ENCODE results near the gene NPIPA1.
"Not testable (repeated sequence)": the region's sequence is repeated elsewhere in the genome, so short reads cannot be mapped to it uniquely, and the experiment has no call there.

NPIPA1 gene

GRCh38 chr16:14930246-14930645 lies 7.0 kb upstream of the NPIPA1 start:
- not testable (repeated sequence) for DNase-seq (ENCODE audit: low spot score)

DNA sequence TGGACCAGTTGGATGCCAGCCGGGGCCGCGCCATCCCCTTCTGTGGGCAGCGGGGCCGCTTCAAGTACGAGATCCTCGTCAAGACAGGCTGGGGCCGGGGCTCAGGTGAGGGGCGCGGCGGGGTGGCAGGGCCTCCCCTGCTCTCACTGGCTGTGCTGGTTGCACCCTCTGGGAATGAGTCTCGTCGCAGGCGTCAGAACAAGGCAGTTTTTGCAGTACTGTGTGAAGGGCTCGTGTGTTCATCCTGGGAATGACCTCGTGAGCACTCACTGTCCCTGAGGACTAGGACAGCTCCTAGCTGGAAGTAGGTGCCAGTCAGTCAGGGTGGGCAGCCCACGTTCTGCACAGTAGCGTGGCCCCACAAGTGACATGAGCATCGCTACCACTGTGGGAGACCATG lies 6.3 kb upstream of the NPIPA1 start:
- DNase-seq (ENCODE audit: low spot score): not testable (repeated sequence)

GRCh38 chr16:14932581-14933375 lies 4.5 kb upstream of the NPIPA1 start:
- DNase-seq (ENCODE audit: low spot score): not testable (repeated sequence)

GRCh38 chr16:14937994-14938393 lies 751 bp downstream of the NPIPA1 start:
- not testable (repeated sequence) for DNase-seq (ENCODE audit: low spot score)

DNA sequence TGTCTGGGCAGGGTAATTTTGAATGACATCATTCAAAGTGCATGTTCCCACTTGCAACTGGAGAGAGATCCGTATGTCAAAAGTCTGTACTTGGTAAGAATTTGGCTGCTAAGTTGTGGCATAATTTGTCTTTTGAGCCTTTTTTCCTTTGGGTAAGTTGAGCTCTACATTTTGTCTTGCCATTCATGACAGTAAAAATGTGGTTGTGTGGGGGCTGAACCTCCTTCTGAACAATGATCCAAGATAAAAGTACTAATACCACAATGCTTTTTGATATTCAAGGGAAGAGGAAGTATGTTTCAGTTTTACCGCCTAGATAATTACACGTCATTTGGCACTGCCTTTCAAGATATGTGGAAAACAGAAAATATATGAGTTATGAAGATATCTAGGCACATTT lies 5.4 kb downstream of the NPIPA1 start:
- DNase-seq (ENCODE audit: low spot score): not testable (repeated sequence)

- no peak for DNase-seq (ENCODE audit: low spot score)
These were observed 18.4 kb downstream of the NPIPA1 start for GRCh38 chr16:14955546-14956231.

GRCh38 chr16:14957576-14958322 lies 20.5 kb downstream of the NPIPA1 start:
- DNase-seq (ENCODE audit: low spot score): no peak

GRCh38 chr16:14958323-14958600 lies 21.0 kb downstream of the NPIPA1 start:
- no peak for DNase-seq (ENCODE audit: low spot score)

DNA sequence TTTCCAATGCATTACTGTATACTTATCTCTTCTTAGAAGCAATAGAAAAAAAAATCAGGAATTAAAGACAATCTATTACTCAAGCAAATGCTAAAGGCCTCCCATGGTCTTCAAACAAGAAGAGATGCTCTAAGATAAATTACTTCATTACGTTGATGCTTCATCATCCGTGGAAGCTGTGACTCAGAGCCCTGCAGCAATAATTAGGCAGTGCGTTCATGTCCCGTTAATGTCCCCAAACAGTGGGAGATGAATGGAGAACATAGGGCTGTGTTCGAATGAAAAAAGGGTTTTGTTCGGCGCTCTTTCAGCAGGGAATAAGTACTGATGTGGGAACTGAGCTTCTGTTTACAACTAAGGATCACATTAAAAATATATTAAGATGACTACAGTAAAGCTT lies 21.7 kb downstream of the NPIPA1 start:
- DNase-seq (ENCODE audit: low spot score): no peak

- no peak for DNase-seq (ENCODE audit: low spot score)
These were observed 24.4 kb downstream of the NPIPA1 start for GRCh38 chr16:14961405-14962186.

DNA sequence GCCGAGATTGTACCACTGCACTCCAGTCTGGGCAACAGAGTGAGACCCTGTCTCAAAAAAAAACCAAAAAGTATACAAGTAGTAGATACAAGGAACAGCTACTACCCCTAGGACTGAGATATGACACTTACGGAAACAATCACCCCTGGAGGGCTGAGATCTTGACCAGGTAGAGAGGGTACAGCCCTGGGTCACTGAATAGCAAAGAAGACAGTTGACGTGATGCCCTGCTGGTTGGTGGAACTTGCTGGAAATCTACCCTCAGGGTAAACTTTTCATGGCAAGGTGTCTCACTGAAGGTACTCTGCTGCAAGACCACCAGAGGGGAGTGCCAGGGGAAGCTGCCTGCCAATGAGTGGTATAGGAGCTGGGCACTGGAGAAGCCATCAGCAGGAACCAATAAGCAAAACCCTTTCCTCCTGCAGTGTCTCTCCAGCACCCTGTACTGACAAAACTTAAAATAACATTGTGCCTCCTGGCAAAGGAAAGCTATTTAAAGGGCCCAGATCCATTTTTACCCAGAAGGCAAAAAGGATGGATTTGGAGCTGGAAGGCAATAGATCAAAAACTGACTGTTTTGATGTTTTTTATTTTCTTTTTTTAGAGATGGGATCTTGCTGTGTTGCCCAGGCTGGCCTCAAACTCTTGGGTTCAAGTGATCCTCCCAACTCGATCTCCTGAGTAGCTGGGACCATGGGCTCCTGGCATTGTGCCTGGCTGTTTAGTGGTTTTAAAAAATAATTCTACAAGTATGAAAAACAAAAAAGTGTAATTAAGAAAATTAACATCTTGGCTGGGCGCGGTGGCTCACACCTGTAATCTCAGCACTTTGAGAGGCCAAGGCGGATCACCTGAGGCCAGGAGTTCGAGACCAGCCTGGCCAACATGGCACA lies 26.3 kb downstream of the NPIPA1 start:
- DNase-seq (ENCODE audit: low spot score): no peak

- DNase-seq (ENCODE audit: low spot score): no peak
These were observed 28.1 kb downstream of the NPIPA1 start for GRCh38 chr16:14965328-14965727.

DNA sequence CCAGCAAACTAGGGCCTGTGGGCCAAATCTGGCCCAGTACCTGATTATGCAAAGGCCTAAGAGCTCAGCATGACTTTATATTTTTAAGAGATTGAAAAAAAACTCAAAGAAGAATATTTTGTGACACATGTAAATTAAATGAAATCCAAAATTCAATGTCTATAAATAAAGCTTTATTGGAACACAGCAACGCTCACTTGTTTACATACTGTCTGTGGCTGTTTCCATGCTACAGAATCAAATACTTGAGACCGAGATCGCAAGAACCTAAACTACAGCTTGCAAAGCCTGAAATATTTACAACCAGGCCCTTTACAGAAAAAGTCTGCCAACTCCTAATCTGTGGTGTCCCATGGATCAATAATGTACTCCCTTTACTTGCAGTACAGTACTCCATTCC lies 32.6 kb downstream of the NPIPA1 start:
- DNase-seq (ENCODE audit: low spot score): not testable (repeated sequence)

- not testable (repeated sequence) for DNase-seq (ENCODE audit: low spot score)
These were observed 34.5 kb downstream of the NPIPA1 start for GRCh38 chr16:14971621-14972228.

GRCh38 chr16:14973785-14974322 lies 36.6 kb downstream of the NPIPA1 start:
- not testable (repeated sequence) for DNase-seq (ENCODE audit: low spot score)

DNA sequence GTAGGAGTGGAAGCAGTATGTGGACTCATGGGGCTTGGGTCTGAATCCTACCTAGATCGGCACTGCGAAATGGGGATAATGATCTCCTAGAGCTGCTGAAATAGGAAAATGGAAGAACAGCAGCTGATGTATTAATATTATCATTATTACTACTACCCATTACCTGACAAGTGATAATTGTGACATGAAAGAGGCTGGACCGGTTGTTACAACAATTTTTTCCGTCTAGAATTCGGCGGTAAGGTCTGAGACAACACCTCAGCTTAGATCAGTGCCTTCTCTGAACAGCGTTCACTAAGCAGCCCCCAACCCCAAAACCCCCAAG lies 37.0 kb downstream of the NPIPA1 start:
- not testable (repeated sequence) for DNase-seq (ENCODE audit: low spot score)

DNA sequence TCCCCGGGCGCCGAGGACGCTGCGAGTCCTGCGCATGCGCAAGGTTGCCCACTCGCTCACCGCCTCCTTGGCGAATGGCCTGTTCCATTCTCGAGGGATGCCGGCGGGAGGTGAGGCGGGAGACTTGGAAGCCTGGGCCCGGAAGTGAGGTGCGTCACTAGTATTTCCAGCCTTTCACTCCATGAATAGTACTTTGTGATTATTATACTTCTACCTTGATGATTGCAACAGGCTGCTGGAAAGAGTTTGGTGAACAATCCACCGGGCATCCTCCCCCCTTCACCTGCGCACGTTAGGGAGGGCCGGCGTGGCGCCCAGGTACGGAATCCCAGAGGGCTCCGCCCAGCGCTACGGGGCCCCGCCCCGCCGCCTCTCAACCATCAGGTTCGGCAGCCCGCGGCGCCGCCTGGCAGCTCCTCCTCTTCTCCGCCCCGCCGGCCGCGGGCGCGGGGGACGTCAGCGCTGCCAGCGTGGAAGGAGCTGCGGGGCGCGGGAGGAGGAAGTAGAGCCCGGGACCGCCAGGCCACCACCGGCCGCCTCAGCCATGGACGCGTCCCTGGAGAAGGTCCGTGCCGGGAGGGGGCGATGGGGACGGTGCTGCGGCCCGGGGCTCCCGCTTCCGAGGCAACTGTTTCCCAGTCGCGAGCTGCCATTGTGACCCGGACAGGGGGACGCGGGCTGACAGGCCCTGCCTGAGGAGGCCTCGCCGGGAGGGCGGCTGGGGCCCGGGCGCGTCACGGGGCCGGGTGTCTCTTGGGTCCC lies 37.6 kb downstream of the NPIPA1 start, which contains the start of gene PDXDC1:
Gene PDXDC1, plus strand, starts transcription at position 371 of the 762 bp plus-strand sequence. Its CDS starts 174 bp downstream, at position 545.
- DNase-seq (ENCODE audit: low spot score): peak; percentile 95

DNA sequence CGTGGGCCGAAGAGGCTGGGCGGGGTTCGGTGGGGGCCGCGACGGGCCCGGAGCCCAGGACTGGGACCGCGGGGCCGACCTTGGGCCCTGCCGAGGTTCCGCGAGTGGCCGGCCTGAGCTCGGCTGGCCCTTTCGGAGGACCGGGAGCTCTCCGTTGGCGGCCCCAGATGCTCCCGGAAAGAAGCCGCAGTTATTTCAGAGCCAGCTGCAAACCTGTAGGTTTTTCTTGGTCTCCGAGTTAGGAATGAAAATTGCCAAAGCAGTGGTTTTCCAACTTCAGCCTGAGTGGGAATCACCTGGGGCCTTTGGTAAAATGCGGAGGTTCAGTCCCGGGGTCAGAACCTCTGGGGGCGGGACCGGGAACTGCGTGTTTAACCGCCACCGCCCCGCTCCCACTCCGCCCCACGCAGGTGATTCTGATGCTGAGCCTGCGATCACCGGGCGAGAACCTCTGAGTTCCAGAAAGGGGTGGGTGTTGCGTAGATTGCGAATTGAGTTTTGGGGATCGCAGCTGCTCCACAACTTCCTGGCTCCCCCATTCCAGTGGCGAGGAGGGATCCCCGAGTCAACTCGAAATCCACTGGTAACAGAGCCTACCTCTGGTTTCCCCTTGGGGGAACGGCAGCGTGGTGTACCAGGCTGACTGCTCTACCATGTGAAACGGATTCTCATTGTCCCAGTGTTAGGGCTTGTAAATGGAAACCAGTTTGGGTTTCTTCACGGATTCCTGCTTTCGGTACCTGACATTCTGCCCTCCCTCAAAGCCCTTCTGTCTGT lies 38.4 kb downstream of the NPIPA1 start:
- peak; percentile 32 for DNase-seq (ENCODE audit: low spot score)
